ENCODE results near the gene STAM2. TPM values are rescaled to one million over a fixed set of nuclear protein-coding genes. Genes with fewer than 3 reads are reported as not detected.

Gene STAM2
- total and polyA plus RNA-seq, 2 of the 13 experiments (the other 11 are each of a cell fraction or from before 2014, with no cell fraction given) = 14.7 to 24.1 TPM

DNA sequence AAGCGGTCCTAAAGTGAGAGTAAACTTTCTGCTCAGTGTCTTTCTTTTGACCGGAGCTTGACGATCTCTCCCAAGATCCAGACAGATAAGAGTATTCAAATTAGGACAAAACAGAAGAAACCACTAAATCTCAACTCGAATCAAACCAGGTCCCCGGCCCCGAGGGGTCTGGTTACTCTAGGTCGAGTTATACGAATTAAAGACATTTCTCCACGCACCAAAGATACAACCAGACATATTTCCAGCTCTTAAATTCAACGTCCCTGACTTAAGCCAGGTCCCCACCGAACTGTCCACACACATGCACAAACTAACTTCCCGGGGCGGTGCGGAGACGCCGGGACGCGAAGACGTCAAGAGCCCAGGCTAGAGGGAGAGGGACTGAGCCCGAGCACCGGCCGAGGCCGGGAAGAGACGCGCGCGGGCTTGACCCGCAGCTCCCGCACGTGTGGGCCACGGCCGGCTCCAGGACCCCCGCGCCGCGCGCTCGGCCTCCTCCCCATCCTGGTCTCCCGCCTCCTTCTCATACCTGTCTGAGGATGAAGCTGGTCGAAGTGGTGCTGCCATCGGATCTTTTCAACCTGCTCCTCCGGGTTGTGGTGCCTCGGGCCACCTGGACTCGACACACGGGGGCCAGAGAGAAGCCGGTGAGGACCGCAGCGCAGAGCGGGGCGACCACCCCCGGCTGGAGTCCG is 77.6 kb downstream of the STAM2 start:
- ChIA-PET CTCF (ENCODE audit: low intra/inter-chr PET ratio, low total read pairs) (no interaction called here), POLR2A (no interaction called here)
- H3K9me3 ChIP-seq (ENCODE audit: low read length) = no peaks in the 10 kb centered on the region
- H3K4me1 ChIP-seq (ENCODE audit: insufficient read depth, low read length) = peaks cover 38% of the 10 kb centered on the region
- H3K4me2 ChIP-seq (ENCODE audit: low read depth, low read length) = peak overlapping the region; percentile 77
- H4K20me1 ChIP-seq (ENCODE audit: insufficient read depth, low read length) = no peaks in the 10 kb centered on the region
- DNase-seq (ENCODE audit: low spot score) = no peak
- H3K9ac ChIP-seq (ENCODE audit: insufficient read depth, low read depth, low read length) = no peak overlapping the region
- intact Hi-C loops (cut with micrococcal nuclease; ENCODE audit: unreplicated experiment) (no loop called here), in situ Hi-C loops (cut with HindIII; ENCODE audit: extremely low pct_ligation_motif_present, low pct_unique_long_range_greater_than_20kb) (no loop called here)
- no peak overlapping the region for H3K27ac ChIP-seq (ENCODE audit: extremely low read length, insufficient read depth, low read length)
- peak; percentile 44 for FAIRE-seq
- peak; percentile 75 for ATAC-seq
- no peaks in the 10 kb centered on the region for H3K36me3 ChIP-seq (replicated peaks in 1 of 2; ENCODE audit: control insufficient read depth in 1 of 2, insufficient read depth in 2 of 2, low read length in 2 of 2)
- 4% methylated on average over 35 of the region's 52 CpGs for WGBS (ENCODE audit: low lambda C conversion rate)
- H3K79me2 ChIP-seq (ENCODE audit: insufficient read depth, low read length) = no peaks in the 10 kb centered on the region
- no TSS peak for BruUV-seq (replicated peaks)
- H3K4me3 ChIP-seq (replicated peaks in 1 of 3; ENCODE audit: insufficient read depth in 1 of 3, low read depth in 2 of 3, low read length in 3 of 3) = peak overlapping the region; percentile 45 to 71 (median 56)
- peaks cover 21 to 78% of the 10 kb centered on the region in 2 experiments; a peak in 4 of 5 replicates for H3K27me3 ChIP-seq (ENCODE audit: control insufficient read depth in 1 of 2, insufficient read depth in 2 of 2, low read length in 2 of 2)
- no peak overlapping the region for H2AFZ ChIP-seq (ENCODE audit: low read length)
- TF ChIP-seq ZNF547 (CRISPR knock-in tag; IDR thresholded peaks at IDR 0.05) (0 out of 2 replicates have a peak, but pooled peaks have one; percentile 64), FOXO1 (CRISPR knock-in tag; IDR thresholded peaks at IDR 0.05) (peak; percentile 33; the same call in 1 of the 2 replicates), ZFX (CRISPR knock-in tag; IDR thresholded peaks at IDR 0.05; ENCODE audit: low read depth) (no peak), ZNF777 (CRISPR knock-in tag; IDR thresholded peaks at IDR 0.05) (peak; percentile 33; the same call in 1 of the 2 replicates), CBFB (CRISPR knock-in tag; IDR thresholded peaks at IDR 0.05) (no peak), CBX2 (IDR thresholded peaks at IDR 0.05; ENCODE audit: low read depth, low read length) (0 out of 2 replicates have a peak, but pooled peaks have one; percentile 41), CBX2 (CRISPR knock-in tag; IDR thresholded peaks at IDR 0.05; ENCODE audit: low read depth) (no peak), CTCF (CRISPR knock-in tag; IDR thresholded peaks at IDR 0.05) (no peak), ZNF326 (CRISPR knock-in tag; IDR thresholded peaks at IDR 0.05; ENCODE audit: borderline replicate concordance) (no peak), BORCS8-MEF2B (CRISPR knock-in tag; IDR thresholded peaks at IDR 0.05) (no peak), XRCC5 (optimal IDR thresholded peaks at IDR 0.05; ENCODE audit: low read length) (no peak), SOX13 (IDR thresholded peaks at IDR 0.05) (0 out of 2 replicates have a peak, but pooled peaks have one; percentile 27), SOX13 (CRISPR knock-in tag; conservative IDR thresholded peaks at IDR 0.05 in 1 of 2, IDR thresholded peaks at IDR 0.05 in 1 of 2) (no peak), ZSCAN22 (CRISPR knock-in tag; IDR thresholded peaks at IDR 0.05) (no peak), ZNF784 (CRISPR knock-in tag; IDR thresholded peaks at IDR 0.05; ENCODE audit: borderline replicate concordance) (peak; percentile 24; the same call in 1 of the 2 replicates), MAFG (CRISPR knock-in tag; IDR thresholded peaks at IDR 0.05) (no peak)
- TF ChIP-seq, protein P1, sequence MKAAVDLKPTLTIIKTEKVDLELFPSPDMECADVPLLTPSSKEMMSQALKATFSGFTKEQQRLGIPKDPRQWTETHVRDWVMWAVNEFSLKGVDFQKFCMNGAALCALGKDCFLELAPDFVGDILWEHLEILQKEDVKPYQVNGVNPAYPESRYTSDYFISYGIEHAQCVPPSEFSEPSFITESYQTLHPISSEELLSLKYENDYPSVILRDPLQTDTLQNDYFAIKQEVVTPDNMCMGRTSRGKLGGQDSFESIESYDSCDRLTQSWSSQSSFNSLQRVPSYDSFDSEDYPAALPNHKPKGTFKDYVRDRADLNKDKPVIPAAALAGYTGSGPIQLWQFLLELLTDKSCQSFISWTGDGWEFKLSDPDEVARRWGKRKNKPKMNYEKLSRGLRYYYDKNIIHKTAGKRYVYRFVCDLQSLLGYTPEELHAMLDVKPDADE (CRISPR knock-in tag; IDR thresholded peaks at IDR 0.05) = no peak
- TF ChIP-seq, protein P2, sequence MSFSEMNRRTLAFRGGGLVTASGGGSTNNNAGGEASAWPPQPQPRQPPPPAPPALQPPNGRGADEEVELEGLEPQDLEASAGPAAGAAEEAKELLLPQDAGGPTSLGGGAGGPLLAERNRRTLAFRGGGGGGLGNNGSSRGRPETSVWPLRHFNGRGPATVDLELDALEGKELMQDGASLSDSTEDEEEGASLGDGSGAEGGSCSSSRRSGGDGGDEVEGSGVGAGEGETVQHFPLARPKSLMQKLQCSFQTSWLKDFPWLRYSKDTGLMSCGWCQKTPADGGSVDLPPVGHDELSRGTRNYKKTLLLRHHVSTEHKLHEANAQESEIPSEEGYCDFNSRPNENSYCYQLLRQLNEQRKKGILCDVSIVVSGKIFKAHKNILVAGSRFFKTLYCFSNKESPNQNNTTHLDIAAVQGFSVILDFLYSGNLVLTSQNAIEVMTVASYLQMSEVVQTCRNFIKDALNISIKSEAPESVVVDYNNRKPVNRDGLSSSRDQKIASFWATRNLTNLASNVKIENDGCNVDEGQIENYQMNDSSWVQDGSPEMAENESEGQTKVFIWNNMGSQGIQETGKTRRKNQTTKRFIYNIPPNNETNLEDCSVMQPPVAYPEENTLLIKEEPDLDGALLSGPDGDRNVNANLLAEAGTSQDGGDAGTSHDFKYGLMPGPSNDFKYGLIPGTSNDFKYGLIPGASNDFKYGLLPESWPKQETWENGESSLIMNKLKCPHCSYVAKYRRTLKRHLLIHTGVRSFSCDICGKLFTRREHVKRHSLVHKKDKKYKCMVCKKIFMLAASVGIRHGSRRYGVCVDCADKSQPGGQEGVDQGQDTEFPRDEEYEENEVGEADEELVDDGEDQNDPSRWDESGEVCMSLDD (CRISPR knock-in tag; IDR thresholded peaks at IDR 0.05; ENCODE audit: borderline replicate concordance) = no peak
